HG03025 (cell line): ENCODE results near the gene SMIM23.
"Not testable (repeated sequence)": the region's sequence is repeated elsewhere in the genome, so short reads cannot be mapped to it uniquely, and the experiment has no call there.

ENCODE experiments used
- ATAC-seq: cut with Tn5 transposase; IDR thresholded peaks from one replicate; pipeline ENCODE4 v1.9.1; 2021; ENCODE audit warnings: mild to moderate bottlenecking, moderate library complexity; ENCODE audit not compliant: unreplicated experiment, low FRiP score

SMIM23 gene

DNA sequence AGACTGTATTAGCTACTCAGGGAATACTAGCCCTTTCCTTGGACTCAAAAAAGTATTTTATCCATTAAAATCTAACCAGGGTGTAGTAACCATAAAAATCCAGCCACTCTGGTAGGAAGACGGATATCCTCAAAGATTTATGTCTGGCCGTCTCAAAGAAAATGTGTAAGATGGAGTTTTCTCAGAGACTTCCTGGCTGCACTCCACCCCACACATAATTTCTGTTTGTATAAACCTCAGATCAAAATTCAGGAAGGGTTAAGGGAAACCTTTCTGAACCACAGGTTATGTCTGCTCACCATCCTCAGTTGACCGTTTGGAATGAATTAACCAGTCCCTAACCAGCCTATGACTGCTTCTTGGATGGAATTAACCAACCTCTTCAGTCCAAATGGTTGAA is 13.8 kb upstream of the SMIM23 start:
- ATAC-seq, result no peak

DNA sequence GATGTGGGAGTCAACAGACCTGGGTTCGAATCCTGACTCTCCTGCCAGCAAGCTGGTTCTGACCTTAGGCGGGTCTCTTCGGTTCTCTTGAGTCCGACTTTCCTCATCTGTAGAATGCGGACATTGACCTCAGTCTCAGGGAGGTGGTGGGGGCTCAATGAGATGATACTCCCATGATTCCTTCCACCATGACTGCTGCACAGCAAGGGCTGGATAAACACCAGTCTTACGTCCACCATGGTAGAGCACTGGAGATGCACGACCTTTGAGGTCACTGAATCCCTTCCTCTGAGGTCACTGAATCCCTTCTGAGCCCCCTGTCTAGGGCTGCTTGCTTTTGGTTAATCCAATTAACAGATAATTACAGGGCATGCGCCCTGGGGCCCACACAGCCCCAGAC is 12.5 kb upstream of the SMIM23 start:
- ATAC-seq, result no peak

DNA sequence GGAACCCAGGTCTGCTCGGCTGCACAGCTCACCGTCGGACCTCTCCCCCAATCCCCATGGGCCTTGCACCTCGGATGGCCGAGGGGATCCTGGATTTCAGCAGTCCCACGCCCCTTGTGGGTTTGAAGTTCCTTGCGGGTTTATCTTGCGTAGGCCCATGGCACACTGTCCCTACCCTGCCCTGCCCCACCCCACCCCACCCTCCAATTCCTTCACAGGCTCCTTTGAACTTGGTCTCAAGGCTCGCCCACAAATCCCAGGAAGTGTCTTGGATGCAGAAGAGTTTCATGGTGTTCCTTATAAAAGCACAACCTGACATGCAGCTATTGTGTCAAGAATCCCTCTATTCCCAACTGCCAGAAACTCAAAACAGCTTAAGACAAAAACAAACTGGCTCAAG is 11.2 kb upstream of the SMIM23 start:
- ATAC-seq, result no peak

DNA sequence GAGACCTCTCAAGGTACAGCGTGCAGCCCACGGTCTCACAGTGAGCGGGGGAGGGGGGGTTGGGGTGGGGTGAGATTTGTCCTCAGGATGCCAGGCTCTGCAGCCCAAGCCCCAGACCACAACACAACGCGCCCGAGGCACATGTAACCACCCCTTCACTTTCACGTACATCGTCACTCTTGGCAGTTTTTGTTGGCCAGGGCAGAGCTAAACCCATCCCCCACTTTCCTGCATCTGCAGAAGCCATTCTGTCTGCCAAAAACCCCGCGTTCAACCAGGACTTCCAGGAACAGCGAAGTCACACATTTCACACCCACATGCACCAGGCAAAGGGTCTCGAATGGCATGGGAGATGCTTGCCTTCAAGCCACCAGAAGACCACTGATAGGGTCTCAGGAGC is 9.4 kb upstream of the SMIM23 start:
- no peak for ATAC-seq

DNA sequence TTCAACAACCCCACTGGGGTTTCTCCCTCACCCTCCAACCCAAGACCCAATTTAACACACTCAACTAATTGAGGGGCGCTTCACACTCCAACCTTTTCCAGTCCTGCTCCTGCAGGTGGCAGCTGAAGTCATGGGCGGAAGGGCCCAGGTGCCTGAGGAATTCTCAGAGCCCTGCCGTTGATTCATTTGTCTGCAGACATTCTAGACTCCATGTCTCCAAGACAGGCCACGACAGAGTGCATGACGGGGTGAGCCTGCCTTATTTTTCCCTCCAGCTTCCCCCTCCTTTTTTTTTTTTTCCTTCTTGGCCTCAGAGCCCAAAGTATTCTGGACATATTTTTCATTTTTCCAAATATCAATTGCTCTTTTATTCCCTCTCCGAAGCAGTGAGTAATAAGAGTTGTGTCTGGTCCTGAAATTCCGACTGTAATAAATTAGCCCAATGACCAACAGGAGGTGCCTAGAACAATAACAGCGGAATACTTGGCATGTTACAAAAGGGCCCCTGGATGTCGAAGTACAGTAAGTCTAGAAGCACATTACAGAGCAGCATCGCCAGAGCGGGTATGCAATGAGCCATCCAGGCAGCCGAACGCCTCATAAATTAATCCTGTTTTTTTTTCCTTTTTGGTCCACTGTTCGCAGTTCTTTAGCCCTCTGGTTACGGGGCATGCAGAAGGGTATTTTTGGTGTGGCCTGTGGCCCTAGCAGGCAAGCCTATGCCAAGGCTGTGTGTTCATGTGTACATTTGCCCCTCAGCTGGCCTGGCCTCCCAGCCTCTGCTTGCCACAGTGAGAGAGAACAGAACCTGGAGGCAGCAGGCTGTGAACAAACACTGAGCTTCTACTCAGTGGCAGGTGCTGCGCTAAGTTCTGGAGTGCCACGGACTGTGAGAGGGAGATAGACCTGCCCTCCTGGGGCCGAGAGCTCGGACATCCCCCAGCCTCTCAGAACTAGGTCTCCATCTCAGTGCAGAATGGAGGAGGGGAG is 8.6 kb upstream of the SMIM23 start:
- no peak for ATAC-seq

DNA sequence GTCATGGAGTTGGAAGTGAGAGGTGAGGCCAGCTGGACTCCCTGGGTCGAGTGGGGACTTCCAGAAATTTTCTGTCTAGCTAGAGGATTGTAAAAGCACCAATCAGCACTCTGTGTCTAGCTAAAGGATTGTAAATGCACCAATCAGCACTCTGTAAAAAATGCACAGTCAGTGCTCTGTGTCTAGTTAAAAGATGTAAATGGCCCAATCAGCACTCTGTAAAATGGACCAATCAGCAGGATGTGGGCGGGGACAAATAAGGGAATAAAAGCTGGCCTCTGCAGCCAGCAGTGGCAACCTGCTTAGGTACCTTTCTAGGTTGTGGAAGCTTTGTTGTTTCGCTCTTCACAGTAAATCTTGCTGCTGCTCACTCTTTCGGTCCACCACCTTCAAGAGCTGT is 3.9 kb upstream of the SMIM23 start:
- ATAC-seq, result not testable (repeated sequence)

DNA sequence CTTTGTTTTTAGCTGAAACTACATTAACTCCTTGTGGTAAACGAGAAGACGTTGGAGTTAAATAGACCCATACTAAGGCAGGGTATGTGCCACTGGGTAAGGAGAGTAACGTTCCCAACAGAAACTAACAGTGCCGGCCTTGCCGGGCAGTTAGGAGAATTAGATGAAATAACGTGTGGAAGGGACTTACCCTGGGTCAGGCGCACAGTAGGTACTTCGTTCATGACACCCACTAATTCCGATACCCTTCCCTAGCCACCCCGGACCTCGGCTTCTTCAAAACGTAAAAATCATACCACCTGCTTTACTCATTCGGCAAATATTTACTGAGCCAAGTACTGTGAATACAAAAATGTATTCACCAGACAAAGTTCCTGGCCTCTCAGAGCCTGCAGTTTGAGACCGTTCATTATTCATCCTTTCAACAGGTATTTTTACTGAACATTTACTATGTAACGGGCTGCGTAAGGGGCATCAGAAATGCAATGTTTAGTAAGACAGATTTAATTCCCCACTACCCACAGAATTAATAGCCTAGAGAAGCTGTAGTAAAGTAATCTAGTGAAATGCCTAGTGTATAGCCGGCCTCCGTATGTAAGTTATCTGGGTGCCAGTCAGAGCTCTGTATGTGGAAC is 3.2 kb upstream of the SMIM23 start:
- ATAC-seq, result no peak

DNA sequence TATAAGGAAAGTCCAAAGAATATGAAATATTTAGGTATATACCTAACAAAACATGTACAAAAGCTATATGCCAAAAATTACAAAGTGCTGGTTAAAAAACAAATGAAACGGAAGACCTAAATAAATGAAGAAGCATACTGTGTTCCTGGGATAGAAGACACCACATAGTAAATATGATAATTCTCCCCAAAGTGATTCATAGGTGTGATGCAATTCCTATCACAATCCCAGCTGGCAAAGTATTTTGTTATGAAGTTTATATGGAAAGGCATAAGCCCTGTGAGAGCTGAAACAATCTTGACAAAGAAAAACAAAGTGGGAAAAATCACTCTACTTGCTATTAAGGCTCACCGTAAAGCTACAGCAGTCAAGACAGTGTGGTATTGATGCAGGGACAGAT is 2.6 kb upstream of the SMIM23 start:
- ATAC-seq, result no peak

DNA sequence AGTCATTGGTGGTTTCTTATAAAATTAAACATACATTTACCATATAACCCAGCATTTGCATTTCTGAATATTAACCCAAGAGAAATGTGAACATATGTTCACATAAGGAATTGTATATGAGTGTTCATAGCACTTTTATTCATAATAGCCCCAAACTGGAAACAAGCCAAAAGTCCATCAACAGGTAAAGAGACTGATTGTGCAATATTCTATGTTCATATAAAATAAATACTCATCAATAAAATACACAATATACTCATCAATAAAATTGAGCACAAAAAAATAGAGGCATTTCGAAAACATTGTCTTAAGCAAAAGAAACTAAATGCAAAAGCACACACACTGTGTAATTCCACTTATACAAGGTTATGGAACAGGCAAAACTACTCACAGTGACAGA is 3.7 kb downstream of the SMIM23 start:
- no peak for ATAC-seq

DNA sequence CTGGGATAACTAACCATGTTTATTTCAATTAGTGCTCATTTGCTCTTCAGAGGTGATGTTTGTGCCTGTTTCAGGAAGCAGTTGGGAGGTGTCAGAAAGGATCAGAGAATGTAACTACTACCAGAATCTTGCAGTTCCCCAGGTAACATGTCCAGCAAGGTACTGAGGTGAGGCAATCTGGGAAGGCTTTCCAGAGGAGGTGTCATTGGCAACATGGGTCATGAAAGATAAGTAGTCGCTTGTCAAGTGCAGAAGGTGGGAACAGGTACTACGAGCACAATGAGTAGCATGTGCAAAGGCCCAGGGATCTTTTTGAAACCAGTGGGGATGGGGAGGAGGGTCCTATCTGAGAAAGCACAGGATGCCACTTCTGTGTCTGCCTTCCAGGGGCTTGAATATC is 4.8 kb downstream of the SMIM23 start:
- ATAC-seq, result no peak

DNA sequence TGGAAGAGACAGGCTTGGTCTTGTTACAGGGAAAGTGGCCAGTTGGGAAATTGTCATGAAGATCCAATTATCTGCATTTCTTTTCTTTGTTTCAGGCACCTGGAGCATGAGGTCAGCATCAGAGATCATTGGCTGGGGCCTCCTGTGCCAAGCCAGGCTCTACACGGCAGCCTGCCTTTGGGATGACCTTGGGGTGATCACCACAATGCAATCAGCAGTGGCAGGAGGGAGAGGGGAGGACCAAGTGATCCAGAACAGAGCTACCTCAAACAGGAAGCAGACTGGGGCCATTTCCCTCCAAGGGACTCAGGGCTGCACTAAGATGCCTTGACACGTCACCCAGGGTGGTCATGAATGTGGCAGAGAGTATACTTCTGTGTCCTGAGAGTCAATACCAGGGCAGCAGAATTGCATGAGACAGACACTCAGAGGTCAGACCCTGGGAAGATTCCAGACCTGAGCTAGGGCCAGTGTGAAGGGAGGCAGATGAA is 8.9 kb downstream of the SMIM23 start:
- no peak for ATAC-seq

DNA sequence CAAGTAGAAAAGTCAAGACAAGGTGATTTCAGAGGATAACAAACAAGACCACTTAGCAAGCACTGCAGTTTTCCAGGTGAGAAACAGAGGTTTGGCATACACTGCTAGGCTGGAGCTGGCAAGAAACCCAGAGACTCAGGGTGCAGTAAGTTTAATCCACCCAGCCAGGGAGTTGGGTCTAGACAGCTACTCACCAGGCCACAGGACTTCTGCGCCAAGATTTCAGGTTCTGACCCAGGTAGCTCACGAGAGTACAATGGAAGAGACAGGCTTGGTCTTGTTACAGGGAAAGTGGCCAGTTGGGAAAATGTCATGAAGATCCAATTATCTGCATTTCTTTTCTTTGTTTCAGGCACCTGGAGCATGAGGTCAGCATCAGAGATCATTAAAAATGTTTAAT is 9.8 kb downstream of the SMIM23 start:
- no peak for ATAC-seq

DNA sequence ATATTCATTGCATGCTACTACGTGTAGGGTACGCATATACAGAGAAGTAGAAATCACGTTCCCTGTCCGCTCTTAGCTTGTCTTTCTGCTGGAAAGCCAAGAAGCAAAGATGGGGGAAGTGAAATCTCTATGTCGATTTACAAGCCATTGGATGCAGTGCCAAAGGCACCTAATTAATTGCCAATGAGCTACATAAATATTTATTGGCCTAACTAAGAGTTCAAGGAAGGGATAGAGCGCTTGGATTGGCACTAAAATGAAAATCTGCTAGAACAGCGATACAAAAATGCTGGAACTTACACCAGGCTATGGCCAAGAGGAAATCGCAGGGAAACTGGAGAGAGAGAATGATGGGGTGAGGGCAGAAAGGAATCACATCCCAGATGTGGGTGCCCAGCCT is 10.8 kb downstream of the SMIM23 start:
- no peak for ATAC-seq

DNA sequence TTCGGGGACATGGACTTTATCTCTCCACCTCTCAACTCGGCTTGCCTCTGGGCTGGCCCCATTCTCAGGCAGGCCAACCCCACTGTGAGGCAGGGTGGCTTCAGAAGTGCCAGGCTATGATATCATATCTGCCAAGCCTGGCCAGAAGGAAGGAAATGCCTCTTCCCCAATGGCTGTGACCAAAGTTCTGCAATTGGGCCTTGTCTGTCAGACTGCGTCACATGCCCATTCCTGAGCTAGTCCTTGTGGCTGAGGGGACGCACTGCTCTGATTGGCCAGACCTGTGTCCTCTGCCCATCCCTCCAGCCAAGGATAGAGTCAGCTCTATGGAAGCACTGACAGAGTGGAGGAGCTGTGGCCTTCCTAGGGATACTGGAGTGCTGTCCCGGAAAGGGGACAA is 11.9 kb downstream of the SMIM23 start:
- ATAC-seq, result no peak

DNA sequence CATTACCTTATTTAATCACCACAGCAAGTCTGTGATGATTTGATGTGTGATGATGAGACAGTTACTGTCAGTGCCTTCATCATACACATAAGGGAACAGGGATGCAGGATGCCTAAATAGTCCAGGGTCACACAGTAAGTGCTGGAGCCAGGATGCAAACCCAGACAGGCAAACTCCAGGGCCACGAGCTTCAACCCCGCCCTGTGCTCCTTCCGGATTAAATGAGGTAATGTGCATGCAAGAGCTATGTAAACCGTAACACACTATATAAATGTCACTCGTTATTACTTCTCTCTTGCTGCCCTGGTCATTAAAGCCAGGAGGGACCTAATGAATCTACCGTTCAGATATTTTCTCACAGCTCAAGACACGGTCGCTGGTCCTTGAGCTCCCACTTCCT is 12.8 kb downstream of the SMIM23 start:
- no peak for ATAC-seq

DNA sequence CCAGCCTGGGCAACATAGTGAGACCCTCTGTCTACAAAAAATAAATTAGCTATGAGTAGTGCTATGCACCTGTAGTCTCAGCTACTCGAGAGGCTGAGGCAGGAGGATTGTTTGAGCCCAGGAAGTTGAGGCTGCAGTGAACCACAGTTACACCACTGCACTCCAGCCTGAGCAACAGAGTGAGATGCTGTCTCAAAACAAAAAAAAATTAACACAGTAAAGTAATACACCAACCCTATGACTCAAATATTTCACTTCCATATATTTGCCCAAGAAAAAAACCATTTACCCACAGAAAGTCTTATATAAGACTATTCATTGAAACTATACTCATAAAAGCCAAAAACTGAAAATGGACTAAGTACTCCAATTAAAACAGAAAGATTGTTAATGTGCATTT is 16.2 kb downstream of the SMIM23 start:
- no peak for ATAC-seq

DNA sequence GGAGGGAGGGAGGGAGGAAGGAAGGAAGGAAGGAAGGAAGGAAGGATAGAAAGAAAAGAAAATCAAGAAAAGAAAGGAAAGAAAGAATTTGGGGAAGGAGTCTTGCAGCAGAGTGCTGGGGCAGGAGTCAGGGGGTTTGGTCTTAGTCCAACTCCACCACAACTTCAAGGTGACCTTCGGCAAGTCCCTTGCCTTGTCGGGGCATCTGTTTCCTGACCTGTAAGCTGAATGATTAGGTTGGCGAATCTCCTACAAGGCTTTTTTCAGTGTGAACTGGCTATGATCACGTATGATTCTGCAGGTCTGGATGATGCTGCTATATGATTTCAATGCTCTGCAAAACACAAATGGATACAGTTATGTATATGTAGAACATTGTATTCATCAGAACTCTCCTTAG is 20.1 kb downstream of the SMIM23 start:
- no peak for ATAC-seq

DNA sequence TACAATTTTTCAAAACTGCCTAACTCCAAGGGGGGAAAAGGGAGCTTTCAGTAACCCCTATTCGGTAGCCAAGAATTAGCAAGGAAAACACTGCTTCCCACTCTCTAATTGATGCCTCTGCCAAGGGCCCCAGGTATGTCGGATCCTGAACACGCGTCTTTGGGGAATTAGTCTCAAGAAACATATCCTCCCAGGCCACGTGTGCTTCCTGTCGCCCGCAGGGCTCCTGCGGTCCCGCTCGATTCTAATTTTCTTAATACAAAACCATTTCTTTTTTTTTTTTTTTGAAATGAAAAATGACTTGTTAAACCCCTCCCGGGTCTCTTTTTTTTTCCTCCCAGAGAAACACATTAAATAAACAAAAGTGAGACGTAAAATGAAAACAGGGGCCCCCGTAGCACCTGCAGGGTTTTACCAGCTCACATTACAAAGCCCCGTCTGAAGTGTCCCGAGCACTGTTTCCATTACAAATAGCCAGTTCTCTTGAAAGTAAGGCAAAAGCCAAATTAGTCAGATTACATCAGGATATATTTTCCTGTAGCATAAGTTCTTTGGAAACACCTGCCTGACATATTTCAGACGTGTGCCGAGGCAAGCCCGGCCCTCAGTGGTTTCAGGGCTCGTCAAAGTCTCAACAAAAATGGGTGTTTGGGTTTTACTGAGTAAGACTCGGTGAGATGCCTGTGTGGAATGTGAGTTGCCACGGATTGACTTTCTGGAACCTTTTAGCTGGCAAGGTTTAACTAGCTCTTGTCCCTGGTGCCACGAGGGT is 21.5 kb downstream of the SMIM23 start:
- no peak for ATAC-seq

DNA sequence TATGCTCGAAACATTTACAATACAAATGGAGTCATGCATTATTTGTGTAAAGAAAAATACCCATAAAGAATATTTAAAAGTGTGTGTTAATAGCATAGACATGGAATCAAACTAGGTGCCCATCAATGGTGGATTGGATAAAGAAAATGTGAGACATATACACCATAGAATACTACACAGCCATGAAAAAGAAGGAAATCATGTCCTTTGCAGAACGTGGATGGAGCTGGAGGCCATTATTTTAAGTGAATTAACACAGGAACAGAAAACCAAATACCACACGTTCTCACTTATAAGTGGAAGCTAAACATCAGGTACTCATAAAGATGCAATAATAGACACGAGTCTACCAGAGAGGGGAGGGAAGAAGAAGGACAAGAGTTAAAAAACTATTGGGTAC is 22.8 kb downstream of the SMIM23 start:
- ATAC-seq, result no peak

DNA sequence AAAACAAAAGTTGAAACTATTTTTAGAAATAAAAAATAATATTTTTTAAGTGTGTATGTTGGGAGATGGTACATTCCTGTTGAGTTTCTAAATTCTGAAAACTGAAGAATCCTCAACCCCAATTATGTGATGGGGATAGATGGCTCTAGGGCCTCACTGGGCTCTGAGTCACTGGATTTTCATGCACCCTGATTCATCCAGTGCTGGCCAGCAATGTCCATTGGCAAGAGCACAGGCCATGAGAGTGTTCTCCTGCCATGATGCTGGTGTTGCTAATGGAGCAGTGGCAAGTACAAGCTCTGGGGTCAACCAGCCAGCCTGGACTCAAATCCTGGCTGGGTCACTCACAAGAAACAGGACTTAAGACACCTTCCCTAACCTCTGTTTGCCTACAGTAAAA is 23.3 kb downstream of the SMIM23 start:
- ATAC-seq, result no peak

DNA sequence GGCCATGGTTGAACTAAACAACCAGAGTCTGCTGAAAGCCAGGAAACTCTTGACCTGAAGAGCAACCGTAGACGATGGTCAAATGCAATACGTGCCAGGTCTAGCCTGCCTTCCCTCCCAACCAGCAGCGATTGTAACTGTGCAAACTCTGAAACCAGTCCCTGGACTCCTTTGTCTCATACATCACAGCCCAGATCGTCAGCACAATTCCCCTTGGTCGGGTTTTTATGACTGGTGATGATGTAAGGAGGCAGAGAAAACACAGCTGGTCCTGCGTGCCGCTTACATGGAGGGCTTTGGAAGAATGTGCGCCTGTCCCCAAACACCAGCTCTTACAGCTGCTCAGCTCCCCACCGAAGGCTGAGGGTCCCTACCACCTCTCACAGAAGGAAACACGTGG is 24.6 kb downstream of the SMIM23 start:
- ATAC-seq, result no peak
